ENCODE data around the gene TMC4. TPM values are rescaled to one million over a fixed set of nuclear protein-coding genes. Genes with fewer than 3 reads are reported as not detected.

Gene TMC4
- total and polyA plus RNA-seq, 2 donors from 2014 or later, result 64.6 to 98.9 TPM

DNA sequence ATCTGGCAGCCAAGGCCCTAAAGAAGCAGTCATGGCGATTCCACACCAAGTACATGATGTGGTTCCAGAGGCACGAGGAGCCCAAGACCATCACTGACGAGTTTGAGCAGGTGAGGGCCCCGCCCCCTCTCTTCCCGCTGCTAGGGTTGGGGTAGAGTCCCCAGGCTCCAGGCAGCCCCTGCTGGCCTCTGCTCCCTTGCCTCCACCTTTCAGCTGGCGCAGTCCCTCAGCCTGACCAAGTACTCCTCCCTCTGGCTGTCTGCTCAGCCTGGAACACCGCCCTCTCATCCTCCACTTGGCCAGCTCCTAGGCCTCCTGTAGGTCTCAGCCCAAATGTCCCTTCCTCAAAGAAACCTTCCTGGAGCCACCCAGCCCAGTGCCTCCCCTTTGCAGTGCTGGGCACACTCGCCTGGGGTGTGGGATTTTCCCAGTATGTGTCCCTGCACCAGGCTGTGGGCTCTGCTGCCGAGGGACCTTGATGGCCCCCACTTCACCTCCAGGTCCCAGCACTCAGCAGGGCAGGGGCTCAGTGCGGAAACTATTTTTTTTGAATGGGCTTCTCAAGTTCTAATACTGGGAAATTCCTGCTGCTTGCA, 19.1 kb downstream of the TMC4 start:
- Histone ChIP-seq H3K9me3 (ENCODE audit: control insufficient read depth in 2 of 3, insufficient read depth in 1 of 3, low read length in 3 of 3) (no peaks in the 10 kb centered on the region), H3K27ac (ENCODE audit: low read depth in 2 of 2, low read length in 2 of 2) (no peak overlapping the region), H3K36me3 (ENCODE audit: control insufficient read depth in 2 of 3, insufficient read depth in 3 of 3, low read length in 3 of 3) (peaks cover 5 to 46% (median 39%) of the 10 kb centered on the region in 3 donors), H3K9ac (ENCODE audit: low read length in 3 of 3) (no peak overlapping the region), H3K4me1 (ENCODE audit: control insufficient read depth in 2 of 3, insufficient read depth in 2 of 3, low read depth in 1 of 3, low read length in 3 of 3) (peaks cover 0 to 8% (median 7%) of the 10 kb centered on the region in 3 donors), H3K27me3 (ENCODE audit: control insufficient read depth, insufficient read depth, low read length) (no peaks in the 10 kb centered on the region), H3K4me3 (ENCODE audit: low read length in 3 of 3) (no peak overlapping the region)
- DNase-seq (no peak), FAIRE-seq (no peak)
- intact Hi-C loops (cut with DNase I), result no loop called here
- TF ChIP-seq, protein P1, sequence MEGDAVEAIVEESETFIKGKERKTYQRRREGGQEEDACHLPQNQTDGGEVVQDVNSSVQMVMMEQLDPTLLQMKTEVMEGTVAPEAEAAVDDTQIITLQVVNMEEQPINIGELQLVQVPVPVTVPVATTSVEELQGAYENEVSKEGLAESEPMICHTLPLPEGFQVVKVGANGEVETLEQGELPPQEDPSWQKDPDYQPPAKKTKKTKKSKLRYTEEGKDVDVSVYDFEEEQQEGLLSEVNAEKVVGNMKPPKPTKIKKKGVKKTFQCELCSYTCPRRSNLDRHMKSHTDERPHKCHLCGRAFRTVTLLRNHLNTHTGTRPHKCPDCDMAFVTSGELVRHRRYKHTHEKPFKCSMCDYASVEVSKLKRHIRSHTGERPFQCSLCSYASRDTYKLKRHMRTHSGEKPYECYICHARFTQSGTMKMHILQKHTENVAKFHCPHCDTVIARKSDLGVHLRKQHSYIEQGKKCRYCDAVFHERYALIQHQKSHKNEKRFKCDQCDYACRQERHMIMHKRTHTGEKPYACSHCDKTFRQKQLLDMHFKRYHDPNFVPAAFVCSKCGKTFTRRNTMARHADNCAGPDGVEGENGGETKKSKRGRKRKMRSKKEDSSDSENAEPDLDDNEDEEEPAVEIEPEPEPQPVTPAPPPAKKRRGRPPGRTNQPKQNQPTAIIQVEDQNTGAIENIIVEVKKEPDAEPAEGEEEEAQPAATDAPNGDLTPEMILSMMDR (IDR thresholded peaks at IDR 0.05; ENCODE audit: borderline replicate concordance, extremely low read depth, insufficient read depth), result no peak

DNA sequence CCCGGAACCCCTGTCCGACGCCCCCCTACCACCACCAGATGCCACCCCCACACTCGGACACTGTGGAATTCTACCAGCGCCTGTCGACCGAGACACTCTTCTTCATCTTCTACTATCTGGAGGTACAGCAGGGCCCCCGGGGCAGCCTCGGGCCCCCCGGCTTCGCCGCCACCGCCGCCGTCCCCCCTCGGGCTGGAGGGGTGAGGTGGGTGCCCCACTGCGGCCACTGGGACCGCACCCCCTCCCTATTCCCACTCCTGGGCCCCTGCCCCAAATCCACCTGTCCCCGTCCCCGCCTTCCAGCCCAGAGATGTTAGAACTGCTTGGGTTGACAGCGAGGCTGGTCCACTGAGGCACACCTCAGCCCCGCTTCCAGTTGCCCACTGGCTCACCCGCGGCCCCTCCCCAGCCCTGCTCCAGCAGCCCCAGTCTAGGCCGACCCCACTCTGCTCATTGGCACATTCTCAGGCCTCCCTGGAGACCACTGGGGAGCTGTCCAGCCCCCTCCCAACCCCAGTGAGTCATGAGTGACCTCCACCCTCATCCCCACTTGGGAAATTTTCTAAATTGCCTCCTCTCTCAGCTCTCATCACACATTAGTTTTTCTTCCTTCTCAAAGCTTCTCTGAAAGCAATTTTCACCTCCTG, 20.0 kb downstream of the TMC4 start:
- H3K4me1 ChIP-seq (ENCODE audit: control insufficient read depth in 2 of 3, insufficient read depth in 2 of 3, low read depth in 1 of 3, low read length in 3 of 3), result peaks cover 0 to under 1% (median 0%) of the 10 kb centered on the region in 3 donors
- H3K4me3 ChIP-seq (ENCODE audit: low read length in 3 of 3), result no peak overlapping the region
- DNase-seq, result peak in 1 of 5 donors; percentile 66
- H3K36me3 ChIP-seq (ENCODE audit: control insufficient read depth in 2 of 3, insufficient read depth in 3 of 3, low read length in 3 of 3), result peaks cover 6 to 47% (median 35%) of the 10 kb centered on the region in 3 donors
- no peak for FAIRE-seq
- H3K9ac ChIP-seq (ENCODE audit: low read length in 3 of 3), result no peak overlapping the region
- no peaks in the 10 kb centered on the region for H3K9me3 ChIP-seq (ENCODE audit: control insufficient read depth in 2 of 3, insufficient read depth in 1 of 3, low read length in 3 of 3)
- intact Hi-C loops (cut with DNase I), result no loop called here
- TF ChIP-seq, protein P1 (IDR thresholded peaks at IDR 0.05; ENCODE audit: borderline replicate concordance, extremely low read depth, insufficient read depth), result no peak
- no peak overlapping the region for H3K27ac ChIP-seq (ENCODE audit: low read depth in 2 of 2, low read length in 2 of 2)
- no peaks in the 10 kb centered on the region for H3K27me3 ChIP-seq (ENCODE audit: control insufficient read depth, insufficient read depth, low read length)

DNA sequence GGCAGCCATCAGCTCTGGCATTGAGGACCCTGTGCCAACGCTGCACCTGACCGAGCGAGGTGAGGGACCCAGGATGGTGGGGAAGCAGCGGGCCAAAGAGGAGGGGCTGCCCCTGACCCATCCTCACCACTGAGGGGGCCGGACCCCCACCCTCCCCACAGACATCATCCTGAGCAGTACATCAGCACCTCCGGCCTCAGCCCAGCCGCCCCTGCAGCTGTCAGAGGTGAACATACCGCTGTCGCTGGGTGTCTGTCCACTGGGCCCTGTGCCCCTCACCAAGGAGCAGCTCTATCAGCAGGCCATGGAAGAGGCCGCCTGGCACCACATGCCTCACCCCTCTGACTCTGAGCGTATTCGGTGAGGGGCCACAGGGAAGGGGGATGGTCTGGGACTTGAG, 20.7 kb downstream of the TMC4 start:
- Histone ChIP-seq H3K27me3 (ENCODE audit: control insufficient read depth, insufficient read depth, low read length) (no peaks in the 10 kb centered on the region), H3K4me1 (ENCODE audit: control insufficient read depth in 2 of 3, insufficient read depth in 2 of 3, low read depth in 1 of 3, low read length in 3 of 3) (no peaks in the 10 kb centered on the region), H3K9me3 (ENCODE audit: control insufficient read depth in 2 of 3, insufficient read depth in 1 of 3, low read length in 3 of 3) (no peaks in the 10 kb centered on the region), H3K36me3 (ENCODE audit: control insufficient read depth in 2 of 3, insufficient read depth in 3 of 3, low read length in 3 of 3) (peaks cover 6 to 44% (median 38%) of the 10 kb centered on the region in 3 donors), H3K27ac (ENCODE audit: low read depth in 2 of 2, low read length in 2 of 2) (no peak overlapping the region), H3K9ac (ENCODE audit: low read length in 3 of 3) (no peak overlapping the region), H3K4me3 (ENCODE audit: low read length in 3 of 3) (no peak overlapping the region)
- intact Hi-C loops (cut with DNase I), result no loop called here
- FAIRE-seq (no peak), DNase-seq (peak in 1 of 5 donors; percentile 73)
- TF ChIP-seq, protein P1 (IDR thresholded peaks at IDR 0.05; ENCODE audit: borderline replicate concordance, extremely low read depth, insufficient read depth), result no peak
